Esophagus squamous epithelium (tissue), 4 donors: Measurements from ENCODE around the gene GTF3C1.

Experiments
- CTCF ChIP-seq, 6 experiments: fragments of 450-650 bp in 4 of 6; fragments of 200-600 bp in 2 of 6; sonication (generic) in 2 of 6; IDR thresholded peaks; one replicate each; pipeline ENCODE4 v1.5.1; 2016 to 2019; ENCODE audit warnings: antibody characterized with exemption in 6 of 6, mild to moderate bottlenecking in 4 of 6, moderate library complexity in 4 of 6
- POLR2A ChIP-seq, 4 donors: fragments of 450-650 bp; IDR thresholded peaks; one replicate each; pipeline ENCODE4 v1.6.1; 2017; ENCODE audit warnings: antibody characterized with exemption in 4 of 4, mild to moderate bottlenecking in 4 of 4, moderate library complexity in 3 of 4

GRCh38 chr16:27514806-27515205, 34.9 kb downstream of the GTF3C1 start:
- TF ChIP-seq POLR2A (IDR thresholded peaks at IDR 0.05) (no peak), CTCF (IDR thresholded peaks at IDR 0.05) (no peak)
